KMS-11 (cell line): ENCODE results near the gene PCP2.

ENCODE experiments used
- H2AFZ ChIP-seq: fragments of 200-600 bp; sonication (generic); 2 replicates; pipeline ENCODE4 v1.6.1; 2016; ENCODE audit warnings: antibody characterized with exemption, mixed run types, low read depth
- H3K27ac ChIP-seq: fragments of 200-600 bp; sonication (generic); 2 replicates; pipeline ENCODE4 v1.6.1; 2016; ENCODE audit warnings: mild to moderate bottlenecking, mixed run types
- H3K27me3 ChIP-seq: fragments of 200-600 bp; sonication (generic); 2 replicates; pipeline ENCODE4 v1.6.1; 2017; ENCODE audit warnings: mild to moderate bottlenecking, low read depth, mixed run types, moderate library complexity; ENCODE audit not compliant: insufficient read depth
- H3K36me3 ChIP-seq: fragments of 200-600 bp; sonication (generic); 2 replicates; pipeline ENCODE4 v1.6.1; 2017; ENCODE audit warnings: mild to moderate bottlenecking, mixed run types; ENCODE audit not compliant: insufficient read depth
- H3K4me1 ChIP-seq: fragments of 200-600 bp; sonication (generic); 2 replicates; pipeline ENCODE4 v1.6.1; 2016; ENCODE audit warnings: mild to moderate bottlenecking, low read depth, mixed run types; ENCODE audit not compliant: poor library complexity, severe bottlenecking
- H3K4me2 ChIP-seq: fragments of 200-600 bp; sonication (generic); 2 replicates; pipeline ENCODE4 v1.7.0; 2016; ENCODE audit warnings: mild to moderate bottlenecking, mixed run types
- H3K4me3 ChIP-seq: fragments of 200-600 bp; sonication (generic); IDR thresholded peaks from 2 replicates; pipeline ENCODE4 v1.6.1; 2017; ENCODE audit warnings: low read depth, low read length, mixed read lengths; ENCODE audit not compliant: insufficient read depth
- H3K79me2 ChIP-seq: fragments of 200-600 bp; sonication (generic); 2 replicates; pipeline ENCODE4 v1.6.1; 2016; ENCODE audit warnings: low read depth, mixed run types; ENCODE audit not compliant: insufficient read depth
- H3K9ac ChIP-seq: fragments of 200-600 bp; sonication (generic); 2 replicates; pipeline ENCODE4 v1.6.1; 2016; ENCODE audit warnings: mild to moderate bottlenecking, mixed run types
- H4K20me1 ChIP-seq: fragments of 200-600 bp; sonication (generic); 2 replicates; pipeline ENCODE4 v1.6.1; 2016; ENCODE audit warnings: mild to moderate bottlenecking, mixed run types; ENCODE audit not compliant: insufficient read depth
- CTCF ChIP-seq: fragments of 200-600 bp; sonication (generic); conservative IDR thresholded peaks from 2 replicates; pipeline ENCODE4 v1.6.1; 2017; ENCODE audit warnings: low read depth, mild to moderate bottlenecking, antibody characterized with exemption, low read length, moderate library complexity, mixed read lengths

PCP2 gene

GRCh38 chr19:7670150-7670783 lies 36.7 kb upstream of the PCP2 start:
- no peak overlapping the region for H2AFZ ChIP-seq
- H3K27ac ChIP-seq: no peak overlapping the region
- no peaks in the 10 kb centered on the region for H3K79me2 ChIP-seq
- no peaks in the 10 kb centered on the region for H3K36me3 ChIP-seq
- H3K9ac ChIP-seq: no peak overlapping the region
- H3K4me3 ChIP-seq: no peak overlapping the region
- peaks cover 60% of the 10 kb centered on the region; the same call in 1 of the 2 replicates for H3K27me3 ChIP-seq
- H3K4me2 ChIP-seq: no peak overlapping the region
- H4K20me1 ChIP-seq: no peaks in the 10 kb centered on the region
- H3K4me1 ChIP-seq: no peaks in the 10 kb centered on the region
- TF ChIP-seq CTCF: no peak

GRCh38 chr19:7669641-7670040 lies 36.1 kb upstream of the PCP2 start:
- no peaks in the 10 kb centered on the region for H3K79me2 ChIP-seq
- no peak overlapping the region for H3K4me2 ChIP-seq
- H3K4me1 ChIP-seq: no peaks in the 10 kb centered on the region
- no peak overlapping the region for H3K9ac ChIP-seq
- H3K27me3 ChIP-seq: peaks cover 57% of the 10 kb centered on the region; the same call in 1 of the 2 replicates
- no peak overlapping the region for H3K27ac ChIP-seq
- H4K20me1 ChIP-seq: no peaks in the 10 kb centered on the region
- no peak for TF ChIP-seq CTCF
- H3K36me3 ChIP-seq: no peaks in the 10 kb centered on the region
- H2AFZ ChIP-seq: no peak overlapping the region
- H3K4me3 ChIP-seq: no peak overlapping the region

GRCh38 chr19:7668842-7669241 lies 35.3 kb upstream of the PCP2 start, which contains the start of gene RETN:
RETN (plus strand) TSS chr19:7669049; CDS start chr19:7669327, 278 bp downstream.
- H3K4me3 ChIP-seq: no peak within 1 kb of the TSS
- H3K79me2 ChIP-seq: no peaks in the 10 kb centered on the region
- H3K27me3 ChIP-seq: peaks cover 50% of the 10 kb centered on the region; the same call in 1 of the 2 replicates
- H3K9ac ChIP-seq: no peak within 1 kb of the TSS
- H3K4me1 ChIP-seq: no peaks in the 10 kb centered on the region
- no peak within 1 kb of the TSS for H3K4me2 ChIP-seq
- no peak for TF ChIP-seq CTCF
- no peaks in the 10 kb centered on the region for H4K20me1 ChIP-seq
- H3K27ac ChIP-seq: no peak within 1 kb of the TSS
- no peak within 1 kb of the TSS for H2AFZ ChIP-seq
- no peaks in the 10 kb centered on the region for H3K36me3 ChIP-seq

- Histone ChIP-seq H3K4me2 (no peak overlapping the region), H3K9ac (no peak overlapping the region), H3K79me2 (no peaks in the 10 kb centered on the region), H2AFZ (no peak overlapping the region), H3K4me1 (no peaks in the 10 kb centered on the region), H3K27ac (no peak overlapping the region), H4K20me1 (no peaks in the 10 kb centered on the region), H3K36me3 (no peaks in the 10 kb centered on the region), H3K4me3 (no peak overlapping the region), H3K27me3 (peaks cover 57% of the 10 kb centered on the region; the same call in 1 of the 2 replicates)
- no peak for TF ChIP-seq CTCF
Measured at GRCh38 chr19:7665076-7665475, 31.6 kb upstream of the PCP2 start.
